Measurements from ENCODE around the gene CDKL2. TPM values are rescaled to one million over a fixed set of nuclear protein-coding genes. Genes with fewer than 3 reads are reported as not detected.
"Not testable (repeated sequence)": the region's sequence is repeated elsewhere in the genome, so short reads cannot be mapped to it uniquely, and the experiment has no call there.

The CDKL2 gene
- polyA plus RNA-seq, 3 donors from 2014 or later: 0.08 TPM; not detected in 2

GRCh38 chr4:75531536-75532143, 98.7 kb downstream of the CDKL2 start:
- peaks cover 48 to 64% (median 54%) of the 10 kb centered on the region in 3 donors for H3K36me3 Mint-ChIP-seq
- not testable (repeated sequence) for H3K4me1 Mint-ChIP-seq; H3K27ac Mint-ChIP-seq; H3K9me3 Mint-ChIP-seq; H3K27me3 Mint-ChIP-seq (ENCODE audit: low read depth in 3 of 3); DNase-seq; H3K4me3 Mint-ChIP-seq

GRCh38 chr4:75530556-75531322, 99.6 kb downstream of the CDKL2 start:
- Mint-ChIP-seq H3K9me3 (peaks cover 0 to 10% (median 1%) of the 10 kb centered on the region in 6 donors), H3K27ac (no peak overlapping the region), H3K4me1 (no peaks in the 10 kb centered on the region), H3K36me3 (peaks cover 55 to 70% (median 62%) of the 10 kb centered on the region in 3 donors), H3K27me3 (ENCODE audit: low read depth in 3 of 3) (no peaks in the 10 kb centered on the region), H3K4me3 (no peak overlapping the region)
- no peak for DNase-seq

Other genes starting within 250 kb of the CDKL2 start
- 10 to 100 TPM; 31.8 to 39.0 (median 34.5) TPM for gene RCHY1, start 116.1 kb downstream of the CDKL2 start, polyA plus RNA-seq
- 10 to 100 TPM in 1 of 3 donors, 1 to 10 TPM in 2; 4.8 to 10.3 (median 7.5) TPM for gene THAP6, start 116.1 kb downstream of the CDKL2 start, polyA plus RNA-seq
- gene ODAPH, start 74.5 kb downstream of the CDKL2 start, polyA plus RNA-seq: not detected
- 100 to 1,000 TPM in 1 of 3 donors, 10 to 100 TPM in 2; 85.3 to 121 (median 99.6) TPM for gene G3BP2, start 42.9 kb upstream of the CDKL2 start, polyA plus RNA-seq
- gene USO1, start 94.0 kb upstream of the CDKL2 start, polyA plus RNA-seq: 10 to 100 TPM; 29.0 to 46.4 (median 36.8) TPM

All from immature natural killer cell (primary cell).